ENCODE results near the gene GNG11. TPM values are rescaled to one million over a fixed set of nuclear protein-coding genes. Genes with fewer than 3 reads are reported as not detected.

Gene GNG11
- total and polyA plus RNA-seq, 2 of the 13 experiments (the other 11 are each of a cell fraction or from before 2014, with no cell fraction given) = not detected

GRCh38 chr7:93914581-93915066 is 6.9 kb upstream of the GNG11 start:
- Histone ChIP-seq H3K79me2 (ENCODE audit: insufficient read depth, low read length) (no peaks in the 10 kb centered on the region), H4K20me1 (ENCODE audit: insufficient read depth, low read length) (no peaks in the 10 kb centered on the region), H3K36me3 (replicated peaks in 1 of 2; ENCODE audit: control insufficient read depth in 1 of 2, insufficient read depth in 2 of 2, low read length in 2 of 2) (no peaks in the 10 kb centered on the region), H3K4me3 (replicated peaks in 1 of 3; ENCODE audit: insufficient read depth in 1 of 3, low read depth in 2 of 3, low read length in 3 of 3) (no peak overlapping the region), H3K27me3 (ENCODE audit: control insufficient read depth in 1 of 2, insufficient read depth in 2 of 2, low read length in 2 of 2) (no peaks in the 10 kb centered on the region), H2AFZ (ENCODE audit: low read length) (no peak overlapping the region), H3K27ac (ENCODE audit: extremely low read length, insufficient read depth, low read length) (no peak overlapping the region), H3K4me1 (ENCODE audit: insufficient read depth, low read length) (no peaks in the 10 kb centered on the region), H3K9ac (ENCODE audit: insufficient read depth, low read depth, low read length) (no peak overlapping the region), H3K4me2 (ENCODE audit: low read depth, low read length) (no peak overlapping the region), H3K9me3 (ENCODE audit: low read length) (no peaks in the 10 kb centered on the region)
- WGBS (ENCODE audit: low lambda C conversion rate) = 2% methylated on average over 7 of the region's 7 CpGs
- ChIA-PET CTCF (ENCODE audit: low intra/inter-chr PET ratio, low total read pairs) (no interaction called here), POLR2A (no interaction called here)
- no peak for ATAC-seq
- intact Hi-C loops (cut with micrococcal nuclease; ENCODE audit: unreplicated experiment) = no loop called here
- in situ Hi-C loops (cut with HindIII; ENCODE audit: extremely low pct_ligation_motif_present, low pct_unique_long_range_greater_than_20kb) = no loop called here
- no peak for FAIRE-seq
- no peak for DNase-seq (ENCODE audit: low spot score)
- BruUV-seq (replicated peaks) = no TSS peak
- TF ChIP-seq ZNF710 (CRISPR knock-in tag; IDR thresholded peaks at IDR 0.05; ENCODE audit: borderline replicate concordance) (no peak), ZNF704 (CRISPR knock-in tag; IDR thresholded peaks at IDR 0.05; ENCODE audit: borderline replicate concordance) (no peak), GATAD2A (CRISPR knock-in tag; IDR thresholded peaks at IDR 0.05) (no peak), ZKSCAN1 (IDR thresholded peaks at IDR 0.05; ENCODE audit: low read length) (no peak), GLI4 (CRISPR knock-in tag; IDR thresholded peaks at IDR 0.05; ENCODE audit: borderline replicate concordance) (no peak), SOX13 (IDR thresholded peaks at IDR 0.05) (no peak), SOX13 (CRISPR knock-in tag; conservative IDR thresholded peaks at IDR 0.05 in 1 of 2, IDR thresholded peaks at IDR 0.05 in 1 of 2) (no peak), ZFP62 (CRISPR knock-in tag; IDR thresholded peaks at IDR 0.05) (no peak), ZNF280B (CRISPR knock-in tag; IDR thresholded peaks at IDR 0.05; ENCODE audit: borderline replicate concordance) (no peak), ZMYM3 (CRISPR knock-in tag; IDR thresholded peaks at IDR 0.05) (no peak), ZNF44 (CRISPR knock-in tag; IDR thresholded peaks at IDR 0.05) (no peak), ZNF512B (CRISPR knock-in tag; IDR thresholded peaks at IDR 0.05; ENCODE audit: borderline replicate concordance) (no peak), BCLAF1 (IDR thresholded peaks at IDR 0.05) (no peak), ZNF607 (CRISPR knock-in tag; IDR thresholded peaks at IDR 0.05; ENCODE audit: borderline replicate concordance) (no peak)
